GM12878 (cell line): ENCODE measurements around the gene BRAT1. TPM values are rescaled to one million over a fixed set of nuclear protein-coding genes. Genes with fewer than 3 reads are reported as not detected.

Experiments used
- ATAC-seq: fragments of 200-7000 bp; cut with Tn5 transposase; 3 replicates; pipeline ENCODE4 v1.9.1; 2020; ENCODE audit warnings: mild to moderate bottlenecking, moderate library complexity
- BruUV-seq: library from RNA; stranded (reverse); fragments of 400-500 nt; replicated peaks from 2 replicates; lab custom pipeline; 2021; lab: Mats Ljungman, UMichigan
- CTCF ChIA-PET: fragments of 300-600 bp; sonication (Branson Sonifier 250); formaldehyde crosslinking; extraction: SDS; loops from one replicate; lab custom pipeline; 2021; ENCODE audit warnings: inconsistent platforms; lab: Yijun Ruan, JAX
- POLR2A ChIA-PET: fragments of 350-600 bp; formaldehyde crosslinking; extraction: SDS; loops from one replicate; lab custom pipeline; 2021; ENCODE audit warnings: inconsistent platforms; lab: Charles Lee
- RAD21 ChIA-PET: fragments of 300-600 bp; sonication (Branson Sonifier 250); formaldehyde crosslinking; loops from one replicate; lab custom pipeline; 2023; ENCODE audit warnings: antibody characterized with exemption; ENCODE audit not compliant: unreplicated experiment; lab: Charles Lee
- SMC1A ChIA-PET: fragments of 300-600 bp; sonication (Branson Sonifier 250); formaldehyde crosslinking; loops from one replicate; lab custom pipeline; 2023; ENCODE audit not compliant: unreplicated experiment, uncharacterized antibody; lab: Charles Lee
- DNase-seq: peaks from one replicate; pipeline ENCODE4 v3.0.0-alpha.2; 2011; ENCODE audit warnings: low read depth, low spot score
- FAIRE-seq: peaks from 3 replicates; lab custom pipeline; 2011; peaks lifted over from hg19 to GRCh38; lab: Jason Lieb, UNC
- H2AFZ ChIP-seq: 2 replicates; pipeline ENCODE4 v1.6.0; 2011; ENCODE audit warnings: low read depth, low read length, control low read depth; ENCODE audit not compliant: control insufficient read depth
- H3K27ac ChIP-seq: 2 replicates; pipeline ENCODE4 v1.5.1; 2011; ENCODE audit warnings: control low read depth; ENCODE audit not compliant: control insufficient read depth, insufficient read depth
- H3K27me3 ChIP-seq, 2 experiments: replicated peaks in 1 of 2; 2 replicates each; pipeline versions ENCODE4 v1.6.0 to v1.6.1; 2011; ENCODE audit warnings: low read length in 1 of 2; ENCODE audit not compliant: control insufficient read depth in 2 of 2, insufficient read depth in 2 of 2
- H3K36me3 ChIP-seq, 2 experiments: 2 replicates each; pipeline ENCODE4 v1.5.1; 2011; ENCODE audit warnings: low read length in 1 of 2; ENCODE audit not compliant: control insufficient read depth in 2 of 2, insufficient read depth in 2 of 2
- H3K4me1 ChIP-seq: 2 replicates; pipeline ENCODE4 v1.6.1; 2011; ENCODE audit warnings: mild to moderate bottlenecking, low read length, moderate library complexity, mixed read lengths; ENCODE audit not compliant: control insufficient read depth, insufficient read depth
- H3K4me2 ChIP-seq: 2 replicates; pipeline ENCODE4 v1.6.0; 2011; ENCODE audit warnings: control low read depth; ENCODE audit not compliant: control insufficient read depth, insufficient read depth
- H3K4me3 ChIP-seq: fragments of 200-600 bp; sonication (generic); 2 replicates; pipeline ENCODE4 v1.5.1; 2016
- H3K79me2 ChIP-seq: 2 replicates; pipeline ENCODE4 v1.6.0; 2011; ENCODE audit warnings: low read length; ENCODE audit not compliant: control insufficient read depth, insufficient read depth
- H3K9ac ChIP-seq: 2 replicates; pipeline ENCODE4 v1.8.0; 2011; ENCODE audit warnings: low read length, control low read depth, mixed read lengths; ENCODE audit not compliant: control insufficient read depth, insufficient read depth
- H3K9me3 ChIP-seq: replicated peaks from 3 replicates; pipeline ENCODE4 v1.5.1; 2011; ENCODE audit warnings: mild to moderate bottlenecking, low read length; ENCODE audit not compliant: control insufficient read depth, insufficient read depth
- H4K20me1 ChIP-seq: 2 replicates; pipeline ENCODE4 v1.6.0; 2011; ENCODE audit not compliant: control insufficient read depth, insufficient read depth
- BRCA1 ChIP-seq: IDR thresholded peaks from 2 replicates; pipeline ENCODE4 v1.6.1; 2011; ENCODE audit warnings: low read depth, low read length, improper control_type of control experiment
- E2F8 ChIP-seq: fragments of 450-650 bp; IDR thresholded peaks from 2 replicates; pipeline ENCODE4 v1.6.1; 2018; ENCODE audit warnings: mild to moderate bottlenecking, low read depth, moderate library complexity; ENCODE audit not compliant: partially characterized antibody
- EGR1 ChIP-seq, 2 experiments: IDR thresholded peaks; 1 replicate in 1 of 2; 2 replicates in 1 of 2; pipeline ENCODE4 v1.6.1; 2011 to 2012; ENCODE audit warnings: low read depth in 2 of 2, low read length in 2 of 2, borderline replicate concordance in 1 of 2, mild to moderate bottlenecking in 1 of 2, moderate library complexity in 1 of 2
- FOXM1 ChIP-seq: IDR thresholded peaks from 2 replicates; pipeline ENCODE4 v1.6.1; 2012; ENCODE audit warnings: low read depth, mild to moderate bottlenecking, inconsistent platforms, low read length, moderate library complexity
- HDGF ChIP-seq: fragments of 450-650 bp; IDR thresholded peaks from 2 replicates; pipeline ENCODE4 v1.6.1; 2016; ENCODE audit warnings: antibody characterized with exemption
- JUNB ChIP-seq: IDR thresholded peaks from 2 replicates; pipeline ENCODE4 v1.6.1; 2016; ENCODE audit warnings: antibody characterized with exemption, mild to moderate bottlenecking
- MEF2A ChIP-seq: IDR thresholded peaks from 2 replicates; pipeline ENCODE4 v1.6.1; 2011; ENCODE audit warnings: low read depth, mild to moderate bottlenecking, low read length, moderate library complexity; ENCODE audit not compliant: insufficient read depth
- MYB ChIP-seq: fragments of 150-350 bp; IDR thresholded peaks from 2 replicates; pipeline ENCODE4 v1.6.1; 2014; ENCODE audit warnings: mild to moderate bottlenecking, low read depth, low read length, borderline replicate concordance
- PAX8 ChIP-seq: fragments of 450-650 bp; IDR thresholded peaks from 2 replicates; pipeline ENCODE4 v1.6.1; 2017; ENCODE audit warnings: mild to moderate bottlenecking, moderate library complexity
- RB1 ChIP-seq: fragments of 450-650 bp; formaldehyde crosslinking; IDR thresholded peaks from 2 replicates; pipeline ENCODE4 v1.6.1; 2017; ENCODE audit warnings: mild to moderate bottlenecking, borderline replicate concordance
- ZNF217 ChIP-seq: fragments of 450-650 bp; IDR thresholded peaks from 2 replicates; pipeline ENCODE4 v1.6.1; 2017; ENCODE audit warnings: antibody characterized with exemption, mild to moderate bottlenecking
- ZNF274 ChIP-seq: IDR thresholded peaks from one replicate; pipeline ENCODE4 v1.8.0; 2011; ENCODE audit not compliant: insufficient read length, insufficient read depth
- WGBS: methylation state at CpG from one replicate; pipeline ENCODE4 v1.1.6; 2016; ENCODE audit warnings: low lambda C conversion rate; ENCODE audit not compliant: insufficient replicate concordance, insufficient coverage; ENCODE audit errors: missing lambda C conversion rate; 5-methylcytosine and 5-hydroxymethylcytosine counted together
- in situ Hi-C: fragments of 300-500 bp; cut with MboI; formaldehyde crosslinking; loops from 9 replicates; pipeline ENCODE4 v1.14.3; 2018; ENCODE audit warnings: mixed read lengths
- intact Hi-C: fragments of 100-400 bp; cut with micrococcal nuclease; formaldehyde crosslinking; loops from one replicate; pipeline ENCODE4 v1.14.2; 2022; ENCODE audit not compliant: unreplicated experiment
- polyA plus RNA-seq, 11 experiments: library from polyadenylated mRNA; depleted of rRNA in 4 of 11; unstranded in 6 of 11; stranded (reverse) in 5 of 11; fragments of >200 nt; fragmentation: Nextera tagmentation in 4 of 11; fragmentation: Illumina TruSeq in 1 of 11; extraction: Ambion mirVana in 4 of 11; extraction: Trizol in 1 of 11; gene quantifications; 1 replicate in 1 of 11; 2 replicates in 10 of 11; pipeline versions ENCODE4 v1.2.1 to v1.2.3, GENCODE V29; 2011 to 2016; ENCODE audit warnings: inconsistent platforms in 2 of 11, missing spikeins in 2 of 11, low read depth in 1 of 11
- total RNA-seq, 4 experiments: library from RNA; depleted of rRNA in 3 of 4; stranded (reverse); fragments of >200 nt in 3 of 4; fragmentation: Illumina TruSeq in 1 of 4; extraction: Trizol in 1 of 4; gene quantifications; 2 replicates each; pipeline versions ENCODE4 v1.2.1 to v1.2.3, GENCODE V29; 2013 to 2021
- TF ChIP-seq, protein P1 (sequence below): fragments of 450-650 bp; IDR thresholded peaks from 2 replicates; pipeline ENCODE4 v1.6.1; 2017; ENCODE audit warnings: mild to moderate bottlenecking, low read depth, inconsistent platforms; ENCODE audit not compliant: poor library complexity, severe bottlenecking

BRAT1 gene
- total and polyA plus RNA-seq, 10 of the 15 experiments (the other 5 are each of a cell fraction or from before 2014, with no cell fraction given), result 0.13 to 53.3 (median 16.0) TPM

- no peak for ATAC-seq
- no peaks in the 10 kb centered on the region for H3K79me2 ChIP-seq
- CTCF ChIA-PET, result no interaction called here
- in situ Hi-C loops (no loop called here), intact Hi-C loops (no loop called here)
- H2AFZ ChIP-seq, result no peak overlapping the region
- H3K4me2 ChIP-seq, result no peak overlapping the region
- H3K9me3 ChIP-seq, result no peaks in the 10 kb centered on the region
- no peak for DNase-seq
- SMC1A ChIA-PET, result no interaction called here
- no peak overlapping the region for H3K9ac ChIP-seq
- BruUV-seq, result no TSS peak
- 68% methylated on average over 7 of the region's 7 CpGs for WGBS
- POLR2A ChIA-PET, result no interaction called here
- TF ChIP-seq ZNF217 (no peak), RB1 (no peak), MYB (no peak)
- H3K27ac ChIP-seq, result no peak overlapping the region
- no peak overlapping the region for H3K4me3 ChIP-seq
- H4K20me1 ChIP-seq, result no peaks in the 10 kb centered on the region
- H3K36me3 ChIP-seq, result no peaks in the 10 kb centered on the region
- RAD21 ChIA-PET, result no interaction called here
- no peak for FAIRE-seq
- H3K4me1 ChIP-seq, result peaks cover 29% of the 10 kb centered on the region
- H3K27me3 ChIP-seq, result no peaks in the 10 kb centered on the region
Observed at GRCh38 chr7:2513702-2514101, 41.6 kb downstream of the BRAT1 start.

GRCh38 chr7:2512713-2513112 is 42.6 kb downstream of the BRAT1 start:
- Histone ChIP-seq H3K36me3 (no peaks in the 10 kb centered on the region), H3K9me3 (no peaks in the 10 kb centered on the region), H2AFZ (no peak overlapping the region; the same call in 1 of the 2 replicates), H3K79me2 (no peaks in the 10 kb centered on the region), H4K20me1 (no peaks in the 10 kb centered on the region), H3K4me2 (no peak overlapping the region; the same call in 1 of the 2 replicates), H3K9ac (no peak overlapping the region), H3K27me3 (no peaks in the 10 kb centered on the region), H3K4me1 (peaks cover 38% of the 10 kb centered on the region), H3K27ac (no peak overlapping the region), H3K4me3 (no peak overlapping the region)
- CTCF ChIA-PET, result interaction anchor here (0.8 kb wide), 1 partner anchor 20 kb away, joined by 3 read pairs; no protein-coding TSS in a partner anchor
- POLR2A ChIA-PET, result interaction anchor here (1.9 kb wide), 1 partner anchor 16 kb away, joined by 10 read pairs; no protein-coding TSS in a partner anchor
- SMC1A ChIA-PET, result no interaction called here
- DNase-seq (no peak), ATAC-seq (no peak), FAIRE-seq (no peak)
- in situ Hi-C loops, result no loop called here
- RAD21 ChIA-PET, result no interaction called here
- no TSS peak for BruUV-seq
- intact Hi-C loops, result no loop called here
- WGBS, result 57% methylated on average over 3 of the region's 3 CpGs
- no peak for TF ChIP-seq FOXM1
- TF ChIP-seq JUNB, result no peak
- TF ChIP-seq E2F8, result no peak
- no peak for TF ChIP-seq HDGF
- TF ChIP-seq ZNF274, result no peak
- no peak for TF ChIP-seq BRCA1
- TF ChIP-seq EGR1 (IDR thresholded peaks at IDR 0.05; ENCODE audit: borderline replicate concordance in 1 of 2, low read depth in 2 of 2, low read length in 2 of 2), result no peak
- TF ChIP-seq, protein P1, sequence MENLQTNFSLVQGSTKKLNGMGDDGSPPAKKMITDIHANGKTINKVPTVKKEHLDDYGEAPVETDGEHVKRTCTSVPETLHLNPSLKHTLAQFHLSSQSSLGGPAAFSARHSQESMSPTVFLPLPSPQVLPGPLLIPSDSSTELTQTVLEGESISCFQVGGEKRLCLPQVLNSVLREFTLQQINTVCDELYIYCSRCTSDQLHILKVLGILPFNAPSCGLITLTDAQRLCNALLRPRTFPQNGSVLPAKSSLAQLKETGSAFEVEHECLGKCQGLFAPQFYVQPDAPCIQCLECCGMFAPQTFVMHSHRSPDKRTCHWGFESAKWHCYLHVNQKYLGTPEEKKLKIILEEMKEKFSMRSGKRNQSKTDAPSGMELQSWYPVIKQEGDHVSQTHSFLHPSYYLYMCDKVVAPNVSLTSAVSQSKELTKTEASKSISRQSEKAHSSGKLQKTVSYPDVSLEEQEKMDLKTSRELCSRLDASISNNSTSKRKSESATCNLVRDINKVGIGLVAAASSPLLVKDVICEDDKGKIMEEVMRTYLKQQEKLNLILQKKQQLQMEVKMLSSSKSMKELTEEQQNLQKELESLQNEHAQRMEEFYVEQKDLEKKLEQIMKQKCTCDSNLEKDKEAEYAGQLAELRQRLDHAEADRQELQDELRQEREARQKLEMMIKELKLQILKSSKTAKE, result no peak
- no peak for TF ChIP-seq MEF2A
- no peak for TF ChIP-seq PAX8
